ENCODE measurements around the gene GARS1. TPM values are rescaled to one million over a fixed set of nuclear protein-coding genes. Genes with fewer than 3 reads are reported as not detected.

Gene GARS1
- total RNA-seq, 4 donors from 2014 or later: 33.5 to 71.2 (median 58.1) TPM

DNA sequence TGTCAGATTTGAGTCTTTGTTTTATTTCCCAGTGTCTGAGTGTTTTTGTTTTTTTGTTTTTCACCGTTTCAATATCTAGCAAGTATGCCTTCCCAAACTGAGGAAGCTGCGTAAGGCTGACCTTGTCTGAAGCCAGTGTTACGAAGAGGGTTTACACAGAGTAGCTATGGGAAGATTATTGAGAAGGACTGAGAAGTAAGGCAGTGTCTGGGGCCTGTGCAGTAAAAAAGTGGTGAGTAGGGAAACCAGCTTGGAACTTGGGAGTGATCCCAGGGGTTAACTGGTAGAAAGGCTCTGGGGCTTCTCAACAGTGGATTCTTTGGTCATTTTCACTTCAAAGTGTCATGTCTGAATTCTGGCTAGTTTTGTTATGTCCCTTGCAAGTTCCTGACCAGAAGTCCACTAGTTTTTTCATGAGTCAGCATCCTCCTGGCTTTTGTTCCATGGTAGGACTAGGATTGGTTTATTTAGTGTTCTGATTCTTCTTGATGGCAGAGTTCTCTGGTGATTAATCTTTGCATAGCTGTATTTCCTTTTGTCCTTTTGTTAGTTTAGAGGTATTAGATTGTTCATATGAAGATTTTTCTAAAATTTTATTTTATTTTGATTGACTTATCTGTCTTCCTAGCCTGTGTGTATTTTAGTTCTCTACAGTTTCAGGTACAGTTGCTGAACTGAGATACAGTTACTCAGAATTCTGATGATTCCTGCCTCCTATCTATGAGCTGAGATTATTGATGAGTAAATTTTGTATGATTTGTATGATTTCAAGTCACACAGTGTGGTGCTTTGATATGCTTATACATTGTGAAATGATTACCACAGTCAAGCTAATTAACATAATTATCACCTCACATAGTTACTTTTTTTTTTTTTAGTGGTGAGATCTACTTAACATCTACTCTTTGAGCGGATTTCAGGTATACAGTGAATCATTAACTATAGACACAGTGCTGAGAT, 19.0 kb downstream of the GARS1 start:
- H3K27ac ChIP-seq: no peak overlapping the region

DNA sequence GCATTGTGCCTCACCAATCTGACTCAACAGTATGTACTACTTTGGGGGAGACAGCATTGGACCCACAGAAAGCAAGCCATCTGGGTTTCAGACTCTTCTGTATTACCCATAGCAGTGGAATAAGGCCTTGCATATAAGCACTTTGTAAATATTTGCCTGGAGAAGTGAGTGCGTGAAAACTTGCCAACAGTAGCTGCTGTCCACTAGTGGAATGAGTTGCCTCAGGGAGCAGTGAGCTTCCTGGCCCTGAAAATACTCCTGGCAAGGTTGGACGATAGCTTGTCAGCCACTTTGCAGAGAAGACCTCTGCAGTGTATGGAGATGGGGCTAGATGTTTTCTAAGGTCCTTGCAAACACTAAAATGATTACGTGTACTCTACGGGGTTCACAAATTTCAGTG, 21.6 kb downstream of the GARS1 start:
- Histone ChIP-seq H3K9me3 (no peaks in the 10 kb centered on the region), H3K27me3 (no peaks in the 10 kb centered on the region), H3K36me3 (no peaks in the 10 kb centered on the region), H3K27ac (no peak overlapping the region), H3K4me3 (no peak overlapping the region), H3K4me1 (no peaks in the 10 kb centered on the region)
- TF ChIP-seq, protein P1, sequence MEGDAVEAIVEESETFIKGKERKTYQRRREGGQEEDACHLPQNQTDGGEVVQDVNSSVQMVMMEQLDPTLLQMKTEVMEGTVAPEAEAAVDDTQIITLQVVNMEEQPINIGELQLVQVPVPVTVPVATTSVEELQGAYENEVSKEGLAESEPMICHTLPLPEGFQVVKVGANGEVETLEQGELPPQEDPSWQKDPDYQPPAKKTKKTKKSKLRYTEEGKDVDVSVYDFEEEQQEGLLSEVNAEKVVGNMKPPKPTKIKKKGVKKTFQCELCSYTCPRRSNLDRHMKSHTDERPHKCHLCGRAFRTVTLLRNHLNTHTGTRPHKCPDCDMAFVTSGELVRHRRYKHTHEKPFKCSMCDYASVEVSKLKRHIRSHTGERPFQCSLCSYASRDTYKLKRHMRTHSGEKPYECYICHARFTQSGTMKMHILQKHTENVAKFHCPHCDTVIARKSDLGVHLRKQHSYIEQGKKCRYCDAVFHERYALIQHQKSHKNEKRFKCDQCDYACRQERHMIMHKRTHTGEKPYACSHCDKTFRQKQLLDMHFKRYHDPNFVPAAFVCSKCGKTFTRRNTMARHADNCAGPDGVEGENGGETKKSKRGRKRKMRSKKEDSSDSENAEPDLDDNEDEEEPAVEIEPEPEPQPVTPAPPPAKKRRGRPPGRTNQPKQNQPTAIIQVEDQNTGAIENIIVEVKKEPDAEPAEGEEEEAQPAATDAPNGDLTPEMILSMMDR (IDR thresholded peaks at IDR 0.05): no peak
- no peak for TF ChIP-seq POLR2A (IDR thresholded peaks at IDR 0.05)
- intact Hi-C loops (cut with DNase I; ENCODE audit: low total_unique reads): no loop called here
- DNase-seq: no peak

More for the DNA sequence above, 19.0 kb downstream of the GARS1 start:
- Histone ChIP-seq H3K4me3 (no peak overlapping the region), H3K4me1 (no peaks in the 10 kb centered on the region), H3K27me3 (no peaks in the 10 kb centered on the region), H3K9me3 (no peaks in the 10 kb centered on the region), H3K36me3 (no peaks in the 10 kb centered on the region)
- intact Hi-C loops (cut with DNase I; ENCODE audit: low total_unique reads): no loop called here
- DNase-seq: no peak
- TF ChIP-seq, protein P1 (IDR thresholded peaks at IDR 0.05): no peak
- TF ChIP-seq POLR2A (IDR thresholded peaks at IDR 0.05): no peak

DNA sequence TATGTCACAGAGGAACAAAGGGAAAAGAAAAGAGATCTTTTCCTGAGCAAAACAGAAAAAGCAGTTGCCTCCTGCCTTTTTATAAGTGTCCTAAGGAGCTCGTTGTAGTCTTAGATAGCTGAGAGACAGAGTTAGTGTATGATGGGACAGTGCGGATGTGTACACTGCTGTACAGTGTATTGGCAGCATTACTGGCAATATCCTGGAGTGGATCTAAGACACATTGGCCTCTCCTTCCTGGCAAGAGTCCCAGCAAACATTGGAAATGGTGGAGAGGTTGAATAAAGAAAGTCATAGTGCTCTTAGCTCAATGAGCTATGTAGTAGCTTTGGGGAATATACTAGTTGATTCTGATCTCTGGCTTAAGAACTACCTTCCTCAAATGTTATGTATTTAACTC, 22.7 kb downstream of the GARS1 start:
- no peak for DNase-seq
- no peaks in the 10 kb centered on the region for H3K27me3 ChIP-seq
- H3K36me3 ChIP-seq: no peaks in the 10 kb centered on the region
- intact Hi-C loops (cut with DNase I; ENCODE audit: low total_unique reads): no loop called here
- no peaks in the 10 kb centered on the region for H3K9me3 ChIP-seq
- no peaks in the 10 kb centered on the region for H3K4me1 ChIP-seq
- no peak overlapping the region for H3K4me3 ChIP-seq
- TF ChIP-seq, protein P1 (IDR thresholded peaks at IDR 0.05): no peak
- no peak for TF ChIP-seq POLR2A (IDR thresholded peaks at IDR 0.05)
- H3K27ac ChIP-seq: peak overlapping the region in 1 of 2 donors; percentile 17

DNA sequence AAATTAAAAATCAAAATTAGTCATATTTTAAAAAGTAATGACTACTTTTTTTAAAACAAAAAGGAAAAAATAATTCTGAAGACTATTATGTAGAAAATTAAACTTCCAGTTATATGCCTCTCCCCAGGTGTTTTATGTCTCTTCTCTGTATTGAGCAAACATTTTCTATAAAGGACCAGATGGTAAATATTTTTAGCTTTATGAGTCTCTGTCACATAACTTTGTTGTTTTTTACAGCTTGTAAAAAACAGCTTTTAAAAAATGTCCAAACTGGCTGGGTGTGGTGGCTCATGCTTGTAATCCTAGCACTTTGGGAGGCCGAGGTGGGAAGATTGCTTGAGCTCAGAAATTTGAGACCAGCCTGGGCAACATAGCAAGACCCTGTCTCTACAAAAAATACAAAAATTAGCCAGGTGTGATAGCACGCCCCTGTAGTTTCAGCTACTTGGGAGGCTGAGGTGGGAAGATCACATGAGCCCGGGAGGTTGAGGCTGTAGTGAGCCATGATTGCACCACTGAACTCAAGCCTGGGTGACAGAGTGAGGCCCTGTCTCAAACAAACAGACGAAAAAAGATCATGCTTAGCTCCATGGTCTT, 23.5 kb downstream of the GARS1 start:
- intact Hi-C loops (cut with DNase I; ENCODE audit: low total_unique reads): no loop called here
- H3K27me3 ChIP-seq: no peaks in the 10 kb centered on the region
- H3K27ac ChIP-seq: peak overlapping the region in 1 of 2 donors; percentile 17
- no peaks in the 10 kb centered on the region for H3K36me3 ChIP-seq
- no peaks in the 10 kb centered on the region for H3K9me3 ChIP-seq
- DNase-seq: no peak
- no peaks in the 10 kb centered on the region for H3K4me1 ChIP-seq
- no peak overlapping the region for H3K4me3 ChIP-seq
- TF ChIP-seq POLR2A (IDR thresholded peaks at IDR 0.05): no peak
- TF ChIP-seq, protein P1 (IDR thresholded peaks at IDR 0.05): no peak

DNA sequence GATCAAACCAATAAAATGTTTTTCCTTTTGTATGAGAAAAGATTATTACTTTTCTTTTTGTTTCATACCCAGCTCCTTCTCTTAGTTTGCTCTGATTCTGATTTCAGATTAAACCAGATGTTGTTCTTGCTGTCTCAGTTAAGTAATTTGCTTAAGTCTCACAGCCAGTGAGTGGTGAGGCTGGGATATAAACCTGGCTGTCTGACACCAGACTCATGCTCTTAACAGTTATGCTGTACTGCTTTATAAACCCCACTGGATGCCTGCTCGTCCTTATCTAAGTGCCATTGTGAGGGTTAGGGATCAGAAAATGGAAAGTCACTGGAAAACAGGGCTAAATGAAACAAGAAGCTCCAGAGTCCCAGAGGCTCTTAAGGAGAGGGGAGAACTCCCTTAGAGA, 24.3 kb downstream of the GARS1 start:
- H3K4me3 ChIP-seq: no peak overlapping the region
- no peak overlapping the region for H3K27ac ChIP-seq
- H3K9me3 ChIP-seq: no peaks in the 10 kb centered on the region
- TF ChIP-seq, protein P1 (IDR thresholded peaks at IDR 0.05): no peak
- TF ChIP-seq POLR2A (IDR thresholded peaks at IDR 0.05): no peak
- no peaks in the 10 kb centered on the region for H3K27me3 ChIP-seq
- DNase-seq: no peak
- intact Hi-C loops (cut with DNase I; ENCODE audit: low total_unique reads): no loop called here
- no peaks in the 10 kb centered on the region for H3K4me1 ChIP-seq
- H3K36me3 ChIP-seq: no peaks in the 10 kb centered on the region
